HAP-1 (cell line): Measurements from ENCODE around the gene OGDHL.
"Not testable (repeated sequence)": the region's sequence is repeated elsewhere in the genome, so short reads cannot be mapped to it uniquely, and the experiment has no call there.

Experiments
- DNase-seq, 2 experiments: peaks; one replicate each; pipeline ENCODE4 v3.0.0-alpha.2; 2016 to 2020; ENCODE audit warnings: low spot score in 2 of 2
- H3K27me3 ChIP-seq: fragments of 250-450 bp; sonication (Bioruptor Pico); 2 replicates; pipeline ENCODE4 v1.5.1; 2020; ENCODE audit warnings: low read depth, mild to moderate bottlenecking, moderate library complexity
- H3K36me3 ChIP-seq: fragments of 250-450 bp; sonication (Bioruptor Pico); replicated peaks from 2 replicates; pipeline ENCODE4 v1.5.1; 2020; ENCODE audit warnings: mild to moderate bottlenecking
- H3K4me1 ChIP-seq: fragments of 250-450 bp; sonication (Bioruptor Pico); 2 replicates; pipeline ENCODE4 v1.5.1; 2020; ENCODE audit warnings: mild to moderate bottlenecking
- H3K4me3 ChIP-seq: fragments of 250-450 bp; sonication (Bioruptor Pico); 2 replicates; pipeline ENCODE4 v1.5.1; 2020; ENCODE audit warnings: mild to moderate bottlenecking, moderate library complexity
- H3K9me3 ChIP-seq: fragments of 250-450 bp; sonication (Bioruptor Pico); 2 replicates; pipeline ENCODE4 v1.5.1; 2020; ENCODE audit warnings: mild to moderate bottlenecking, moderate library complexity
- in situ Hi-C: fragments of 300-500 bp; cut with MboI; formaldehyde crosslinking; loops from 3 replicates; pipeline ENCODE4 v1.14.3; 2020; ENCODE audit warnings: low sequenced_read_pairs, inconsistent platforms, mixed read lengths

The OGDHL gene

DNA sequence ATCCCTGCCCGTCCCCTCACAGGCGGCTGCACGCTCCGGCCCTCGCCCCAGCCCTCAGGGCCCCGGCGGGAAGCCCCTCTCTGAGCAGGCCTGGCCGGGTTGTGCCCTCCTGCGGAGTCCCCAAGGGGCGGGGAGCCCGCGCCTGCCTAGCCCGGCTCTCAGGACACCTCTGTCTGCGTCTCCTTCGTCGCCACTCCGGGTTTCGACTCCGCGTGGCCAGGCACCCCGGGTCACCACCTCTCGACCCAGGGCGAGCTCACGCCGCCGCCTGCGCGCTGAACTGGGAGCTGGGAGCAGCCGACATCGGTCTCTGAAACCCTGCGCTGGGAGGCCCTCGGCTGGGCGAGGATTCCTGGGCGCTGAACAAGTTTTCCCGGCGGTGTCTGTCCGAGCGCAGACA lies 6.2 kb upstream of the OGDHL start:
- no peaks in the 10 kb centered on the region for H3K4me1 ChIP-seq
- H3K9me3 ChIP-seq = no peaks in the 10 kb centered on the region
- no peak for DNase-seq
- no peak overlapping the region for H3K4me3 ChIP-seq
- H3K36me3 ChIP-seq = no peaks in the 10 kb centered on the region
- H3K27me3 ChIP-seq = no peaks in the 10 kb centered on the region; the same call in 1 of the 2 replicates
- in situ Hi-C loops = no loop called here

DNA sequence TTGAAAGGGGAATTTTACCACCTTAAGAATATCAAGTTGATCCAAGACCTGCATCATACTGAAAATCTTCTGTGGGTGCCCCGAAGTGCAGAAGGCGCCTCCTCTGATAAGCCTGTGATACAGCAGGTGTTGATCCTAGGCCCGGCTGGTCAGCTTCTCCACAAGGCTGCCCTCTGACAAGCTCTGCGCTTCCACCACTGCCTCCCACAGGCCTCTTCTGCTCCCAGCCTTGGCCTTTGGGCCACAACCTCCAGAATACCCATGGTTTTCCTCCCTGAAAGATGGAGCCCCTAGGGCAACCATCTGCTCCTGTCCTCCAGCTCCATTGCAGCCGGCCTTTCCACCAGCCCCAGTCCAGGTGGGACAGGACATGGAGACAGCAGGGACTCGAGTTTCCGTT lies 5.6 kb upstream of the OGDHL start:
- Histone ChIP-seq H3K36me3 (no peaks in the 10 kb centered on the region), H3K4me3 (no peak overlapping the region), H3K4me1 (no peaks in the 10 kb centered on the region), H3K27me3 (no peaks in the 10 kb centered on the region; the same call in 1 of the 2 replicates), H3K9me3 (no peaks in the 10 kb centered on the region)
- DNase-seq = no peak
- in situ Hi-C loops = no loop called here

DNA sequence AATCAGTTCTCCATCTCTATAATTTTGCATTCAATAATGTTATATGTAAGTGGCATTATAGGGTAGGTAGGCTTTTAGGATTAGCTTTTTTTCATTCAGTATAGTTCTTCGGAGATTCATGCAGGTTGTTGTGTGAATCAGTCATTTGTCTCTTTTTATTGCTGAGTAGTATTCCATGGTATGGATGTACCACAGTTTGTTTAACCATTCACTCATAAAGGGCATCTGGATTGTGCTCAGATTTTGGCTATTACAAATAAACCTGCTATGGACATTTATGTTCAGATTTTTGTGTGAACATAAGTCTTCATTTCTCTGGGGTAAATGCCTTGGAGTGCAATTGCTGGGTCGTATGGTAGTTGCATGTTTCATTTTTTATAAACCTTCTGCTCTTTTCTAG lies 4.4 kb upstream of the OGDHL start:
- no peak for DNase-seq
- H3K27me3 ChIP-seq = no peaks in the 10 kb centered on the region
- H3K9me3 ChIP-seq = no peaks in the 10 kb centered on the region
- no peaks in the 10 kb centered on the region for H3K36me3 ChIP-seq
- H3K4me1 ChIP-seq = 0 out of 2 replicates have a peak, but pooled peaks cover under 1% of the 10 kb centered on the region
- H3K4me3 ChIP-seq = no peak overlapping the region
- in situ Hi-C loops = no loop called here

DNA sequence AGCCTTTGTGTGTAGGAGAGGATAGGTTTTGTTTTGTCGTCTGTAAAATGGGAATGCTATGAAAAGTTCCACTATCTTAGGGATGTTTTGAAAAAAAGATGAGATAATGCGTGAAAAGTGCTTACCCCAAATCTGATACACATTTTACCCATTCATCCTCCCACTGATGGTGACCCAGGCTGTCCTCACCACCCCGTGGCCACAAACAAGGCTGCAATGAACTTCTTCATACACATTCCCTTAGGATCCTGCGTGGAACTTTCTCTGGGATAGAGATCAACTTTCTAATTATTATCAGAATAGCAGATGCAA lies 399 bp upstream of the OGDHL start:
- no peak for DNase-seq
- Histone ChIP-seq H3K27me3 (no peaks in the 10 kb centered on the region), H3K4me3 (peak overlapping the region; percentile 68), H3K36me3 (no peaks in the 10 kb centered on the region), H3K4me1 (peaks cover 3% of the 10 kb centered on the region; the same call in 1 of the 2 replicates), H3K9me3 (no peaks in the 10 kb centered on the region)
- in situ Hi-C loops = no loop called here

DNA sequence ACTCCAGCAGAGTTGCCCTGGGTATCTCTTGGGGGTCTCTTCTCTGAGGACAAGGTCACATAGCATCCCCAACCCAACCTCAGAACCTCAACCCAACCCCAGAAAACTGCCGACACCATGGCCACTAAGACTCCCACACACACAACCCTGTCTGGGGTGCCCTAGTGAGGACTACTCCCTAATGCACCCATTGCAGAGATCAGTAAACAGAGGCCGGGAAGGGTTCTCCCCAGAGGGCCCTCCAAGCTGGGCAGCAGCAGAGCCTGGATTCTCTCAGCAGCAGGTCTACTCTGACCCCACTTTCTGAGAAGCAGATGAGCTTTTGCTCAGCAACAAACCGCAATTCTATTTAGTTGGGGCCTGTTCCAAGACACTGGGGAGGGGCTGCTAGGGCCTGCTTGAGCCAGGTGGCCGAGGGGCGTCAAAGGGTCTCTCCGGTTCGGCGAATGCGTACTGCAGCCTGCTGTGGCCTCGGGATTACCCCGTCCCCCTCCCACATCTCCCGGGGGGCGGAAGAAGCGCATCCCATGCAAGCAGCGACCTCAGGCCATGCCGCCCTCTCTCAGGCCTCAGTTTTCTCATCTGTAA lies 828 bp downstream of the OGDHL start:
- Histone ChIP-seq H3K4me1 (peaks cover 3% of the 10 kb centered on the region; the same call in 1 of the 2 replicates), H3K9me3 (no peaks in the 10 kb centered on the region), H3K27me3 (no peaks in the 10 kb centered on the region), H3K36me3 (no peaks in the 10 kb centered on the region), H3K4me3 (peak overlapping the region; percentile 68)
- no peak for DNase-seq
- in situ Hi-C loops = no loop called here

DNA sequence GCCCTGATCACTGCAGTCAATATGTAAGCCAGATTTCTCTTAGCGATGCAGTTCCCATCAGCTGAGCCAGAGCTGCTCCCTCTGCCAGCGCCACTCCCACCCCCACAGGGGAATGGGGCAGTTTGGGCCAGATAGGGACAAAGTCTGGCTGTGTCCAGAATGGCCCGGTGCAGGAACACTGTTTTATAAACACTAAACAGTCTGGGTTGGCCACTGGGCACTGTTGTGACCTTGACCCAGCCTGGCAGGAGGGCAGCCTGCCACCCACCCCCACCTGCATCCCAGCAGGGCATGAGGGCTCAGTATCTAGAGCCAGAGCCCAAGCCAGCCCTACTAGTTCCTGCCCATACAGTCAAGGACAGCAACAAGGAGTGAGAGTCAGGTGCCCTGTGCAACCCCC lies 1.3 kb downstream of the OGDHL start:
- Histone ChIP-seq H3K4me3 (no peak overlapping the region), H3K27me3 (no peaks in the 10 kb centered on the region), H3K36me3 (no peaks in the 10 kb centered on the region; the same call in 1 of the 2 replicates), H3K9me3 (no peaks in the 10 kb centered on the region), H3K4me1 (peaks cover 3% of the 10 kb centered on the region; the same call in 1 of the 2 replicates)
- in situ Hi-C loops = no loop called here
- DNase-seq = no peak

DNA sequence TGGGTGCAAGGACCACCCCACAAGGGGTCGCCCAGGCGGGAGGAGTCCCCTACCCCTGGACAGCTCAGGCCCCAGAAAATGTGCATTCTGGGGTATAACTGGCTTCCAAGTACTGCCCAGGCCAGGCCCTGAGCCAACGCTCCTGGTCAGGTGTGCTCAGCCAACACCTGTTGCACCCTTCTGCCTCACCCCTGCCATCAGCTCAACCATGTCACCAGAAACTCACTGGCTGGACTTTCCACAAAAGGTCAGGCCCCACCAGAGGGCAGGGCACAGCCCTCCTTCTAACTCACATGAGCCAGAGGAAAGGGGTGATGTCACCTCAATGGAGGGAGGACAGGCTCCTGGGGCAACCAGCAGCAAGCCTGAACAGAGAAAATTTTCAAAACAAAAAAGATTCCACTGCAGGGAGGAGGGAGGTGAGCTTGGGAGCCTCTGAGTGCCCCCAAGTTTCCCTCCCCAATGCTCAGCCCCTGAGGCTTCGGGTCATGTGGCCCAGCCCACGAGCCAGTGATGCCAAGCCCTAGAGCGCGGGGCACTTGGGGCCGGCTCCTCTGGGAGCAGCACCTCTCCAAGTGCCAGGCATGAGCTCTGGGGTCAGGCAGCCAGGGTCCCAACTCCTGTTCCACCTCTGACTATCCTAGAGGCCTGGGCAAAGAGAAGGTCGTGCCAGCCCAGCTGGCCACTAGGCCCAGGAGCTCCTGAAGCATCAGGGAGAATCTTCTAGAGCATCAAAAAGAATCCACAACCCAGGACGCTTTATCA lies 2.2 kb downstream of the OGDHL start:
- Histone ChIP-seq H3K4me3 (no peak overlapping the region), H3K27me3 (no peaks in the 10 kb centered on the region), H3K36me3 (no peaks in the 10 kb centered on the region; the same call in 1 of the 2 replicates), H3K9me3 (no peaks in the 10 kb centered on the region), H3K4me1 (peaks cover 3% of the 10 kb centered on the region; the same call in 1 of the 2 replicates)
- in situ Hi-C loops = no loop called here
- DNase-seq = no peak

DNA sequence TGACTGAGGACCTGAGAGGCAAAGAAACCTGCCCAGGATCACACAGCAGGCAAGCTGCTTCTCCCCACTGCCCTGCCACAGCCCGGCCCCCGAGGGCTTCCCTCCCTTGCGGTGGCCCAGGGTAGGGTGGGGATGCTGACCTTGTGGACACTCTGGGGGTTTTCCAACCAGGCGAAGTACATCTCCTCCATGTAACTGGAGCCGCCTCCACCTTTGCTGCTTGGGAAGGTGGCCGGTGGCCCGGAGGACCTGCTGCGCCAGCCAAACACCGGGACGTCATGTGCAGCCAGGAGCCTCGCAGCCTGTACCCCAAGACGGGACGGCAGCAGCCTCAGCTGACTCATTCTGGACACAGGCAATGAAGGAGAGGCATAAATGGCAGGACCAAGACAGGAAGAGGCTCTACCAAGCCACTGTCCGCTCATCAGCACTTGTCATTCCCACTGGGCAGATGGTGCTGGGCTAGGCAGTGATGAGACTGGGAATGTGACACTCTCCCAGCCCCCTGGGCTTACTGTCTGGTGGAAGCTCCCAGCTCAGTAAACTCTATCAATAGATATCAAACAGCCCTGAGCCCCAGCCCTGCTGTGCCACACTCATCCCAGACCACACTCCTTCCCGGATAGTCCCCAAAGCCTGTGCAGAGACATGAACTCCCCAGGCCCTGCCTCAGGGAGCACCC lies 3.7 kb downstream of the OGDHL start:
- Histone ChIP-seq H3K4me1 (peaks cover 3% of the 10 kb centered on the region; the same call in 1 of the 2 replicates), H3K9me3 (no peaks in the 10 kb centered on the region), H3K4me3 (no peak overlapping the region), H3K27me3 (no peaks in the 10 kb centered on the region), H3K36me3 (peaks cover under 1% of the 10 kb centered on the region; the same call in 1 of the 2 replicates)
- DNase-seq = no peak
- in situ Hi-C loops = no loop called here

DNA sequence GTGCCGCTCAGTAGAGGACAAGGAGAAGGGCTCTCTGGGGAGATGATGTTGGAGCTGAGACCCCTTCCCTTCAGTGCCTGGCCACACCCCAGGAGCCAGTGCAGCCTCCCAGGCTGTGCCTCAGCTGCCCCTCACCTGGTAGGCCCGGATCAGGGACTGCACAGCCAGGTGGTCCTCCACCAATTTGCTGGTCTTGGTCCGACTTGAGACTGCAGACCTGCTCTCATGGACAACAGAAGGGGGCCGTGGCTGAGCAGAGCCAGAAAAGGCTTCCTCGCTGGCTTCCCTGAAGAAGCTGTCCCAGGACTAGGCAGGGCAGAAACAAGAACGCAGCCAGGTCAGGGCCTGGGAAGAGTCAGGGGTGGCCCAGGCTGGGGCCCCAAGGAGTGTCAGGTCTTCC lies 5.5 kb downstream of the OGDHL start:
- H3K4me1 ChIP-seq = peaks cover 3% of the 10 kb centered on the region; the same call in 1 of the 2 replicates
- in situ Hi-C loops = no loop called here
- H3K36me3 ChIP-seq = peaks cover 3% of the 10 kb centered on the region; the same call in 1 of the 2 replicates
- no peak for DNase-seq
- no peak overlapping the region for H3K4me3 ChIP-seq
- no peaks in the 10 kb centered on the region for H3K9me3 ChIP-seq
- H3K27me3 ChIP-seq = no peaks in the 10 kb centered on the region

DNA sequence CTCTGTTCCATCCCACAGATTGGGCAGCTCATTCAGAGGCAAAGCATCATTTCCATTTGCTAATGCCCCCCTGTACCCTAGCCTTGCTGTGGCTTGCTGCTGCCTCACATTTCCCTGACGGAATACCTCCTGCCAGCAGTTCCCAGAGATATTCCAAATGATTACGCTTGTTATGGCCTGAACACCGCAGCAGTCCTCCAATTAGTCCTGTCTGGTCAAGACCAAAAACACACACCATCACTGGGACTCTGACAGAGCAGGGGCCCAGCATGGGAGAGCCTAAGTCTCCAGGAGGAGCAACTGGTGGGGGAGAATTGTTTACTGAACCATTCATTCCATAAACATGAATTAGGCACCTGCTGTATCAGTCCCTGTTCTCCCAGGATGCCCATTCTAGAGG lies 6.1 kb downstream of the OGDHL start:
- Histone ChIP-seq H3K4me3 (no peak overlapping the region), H3K4me1 (no peaks in the 10 kb centered on the region), H3K9me3 (no peaks in the 10 kb centered on the region), H3K27me3 (no peaks in the 10 kb centered on the region), H3K36me3 (peaks cover 3% of the 10 kb centered on the region; the same call in 1 of the 2 replicates)
- no peak for DNase-seq
- in situ Hi-C loops = no loop called here

DNA sequence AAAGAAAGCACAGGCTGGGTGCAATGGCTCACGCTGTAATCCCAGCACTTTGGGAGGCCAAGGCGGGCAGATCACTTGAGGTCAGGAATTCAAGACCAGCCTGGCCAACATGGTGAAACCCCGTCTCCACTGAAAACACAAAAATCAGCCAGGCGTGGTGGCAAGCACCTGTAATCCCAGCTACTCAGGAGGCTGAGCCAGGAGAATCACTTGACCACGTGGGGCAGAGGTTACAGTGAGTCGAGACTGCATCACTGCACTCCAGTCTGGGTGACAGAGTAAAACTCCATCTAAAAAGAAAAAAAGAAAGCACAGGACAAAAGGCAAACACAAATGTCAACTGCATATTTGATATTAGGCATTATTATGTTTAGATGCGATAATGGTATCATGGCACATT lies 7.2 kb downstream of the OGDHL start:
- H3K4me1 ChIP-seq, in situ Hi-C loops, H3K36me3 ChIP-seq, DNase-seq, H3K9me3 ChIP-seq, H3K4me3 ChIP-seq, H3K27me3 ChIP-seq: not testable (repeated sequence)

DNA sequence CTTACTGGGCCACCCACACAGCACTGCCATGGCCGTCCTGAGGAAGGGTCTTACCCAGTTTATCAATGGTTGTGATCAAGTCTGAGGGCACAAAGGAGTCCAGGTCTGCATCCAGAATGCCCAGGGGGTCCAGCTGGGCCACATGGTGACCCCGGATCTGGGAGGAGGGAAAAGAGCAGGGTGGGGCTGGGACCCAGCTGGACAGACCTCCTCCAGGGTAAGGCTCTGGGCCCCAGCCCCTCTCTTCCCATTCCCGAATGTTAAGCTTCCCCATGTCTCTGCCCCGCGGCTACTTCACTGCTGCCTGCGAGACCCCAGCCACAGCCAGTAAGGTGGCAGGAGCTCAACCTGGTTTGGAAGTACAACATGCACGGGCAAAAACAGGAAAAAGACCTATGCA lies 9.5 kb downstream of the OGDHL start:
- no peak overlapping the region for H3K4me3 ChIP-seq
- peaks cover 3% of the 10 kb centered on the region; the same call in 1 of the 2 replicates for H3K36me3 ChIP-seq
- in situ Hi-C loops = no loop called here
- no peaks in the 10 kb centered on the region for H3K4me1 ChIP-seq
- no peaks in the 10 kb centered on the region for H3K9me3 ChIP-seq
- no peaks in the 10 kb centered on the region for H3K27me3 ChIP-seq
- DNase-seq = no peak

DNA sequence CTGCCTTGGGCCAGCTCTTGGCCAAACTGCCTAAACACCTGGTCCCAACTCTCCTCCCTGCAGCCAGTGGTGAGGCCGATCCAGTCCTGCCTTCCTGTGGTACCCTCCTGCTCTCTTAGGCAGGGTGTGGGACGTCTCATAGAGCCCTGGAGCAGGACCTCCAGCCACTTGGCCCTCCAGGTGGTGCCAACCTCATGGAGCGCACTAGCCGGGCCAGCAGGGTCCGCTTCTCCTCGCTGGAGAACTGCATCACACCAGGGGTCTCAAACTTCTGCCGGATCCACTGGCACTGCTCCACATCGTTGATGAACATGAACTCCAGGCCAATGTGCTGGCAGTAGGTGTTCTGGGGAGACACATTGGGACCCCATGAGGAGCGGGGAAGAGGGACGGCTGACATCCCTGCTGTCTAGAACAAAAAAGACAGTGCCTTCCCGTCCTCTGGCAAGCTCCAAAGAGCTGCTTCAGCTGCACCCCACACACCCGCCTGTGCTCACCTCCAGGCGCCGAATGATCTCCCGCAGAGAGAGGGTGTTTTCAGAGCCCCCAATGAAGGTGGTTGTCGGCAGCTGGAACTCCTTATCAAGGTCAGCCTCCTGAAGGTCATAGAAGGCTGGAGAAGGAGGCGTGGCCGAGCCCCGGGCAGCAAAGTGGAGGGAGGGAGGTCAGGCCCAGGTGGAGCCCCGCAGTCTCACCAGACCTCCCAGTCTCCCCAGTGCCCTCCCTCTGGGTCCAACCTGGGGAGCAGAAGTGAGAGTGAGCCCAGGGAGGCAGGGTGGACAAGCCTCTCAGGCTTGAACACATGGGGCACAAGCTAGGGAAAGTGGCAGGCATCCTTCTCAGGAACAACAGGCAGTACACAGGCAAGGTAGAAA lies 10.2 kb downstream of the OGDHL start:
- Histone ChIP-seq H3K4me1 (no peaks in the 10 kb centered on the region), H3K9me3 (no peaks in the 10 kb centered on the region), H3K36me3 (peaks cover 4% of the 10 kb centered on the region; the same call in 1 of the 2 replicates), H3K27me3 (no peaks in the 10 kb centered on the region), H3K4me3 (no peak overlapping the region)
- no peak for DNase-seq
- in situ Hi-C loops = no loop called here
